SH-SY5Y (cell line): ENCODE measurements around the gene DUOX2.

Experiments
- GATA2 ChIP-seq: IDR thresholded peaks from 2 replicates; pipeline ENCODE4 v1.6.1; 2011; ENCODE audit warnings: mild to moderate bottlenecking, low read depth, low read length
- GATA3 ChIP-seq: IDR thresholded peaks from 2 replicates; pipeline ENCODE4 v1.6.1; 2011; ENCODE audit warnings: low read depth, mild to moderate bottlenecking, low read length, moderate library complexity

The DUOX2 gene

GRCh38 chr15:45146405-45146804 is 32.4 kb upstream of the DUOX2 start:
- TF ChIP-seq GATA2, result no peak
- no peak for TF ChIP-seq GATA3

GRCh38 chr15:45144775-45145174 is 30.8 kb upstream of the DUOX2 start:
- TF ChIP-seq GATA3, result no peak
- no peak for TF ChIP-seq GATA2

- TF ChIP-seq GATA2 (no peak), GATA3 (no peak)
These were observed 30.0 kb upstream of the DUOX2 start for GRCh38 chr15:45143946-45144345.

GRCh38 chr15:45143056-45143455 is 29.1 kb upstream of the DUOX2 start:
- TF ChIP-seq GATA3, result no peak
- no peak for TF ChIP-seq GATA2

GRCh38 chr15:45141386-45141785 is 27.4 kb upstream of the DUOX2 start:
- no peak for TF ChIP-seq GATA3
- no peak for TF ChIP-seq GATA2

- TF ChIP-seq GATA3 (no peak), GATA2 (no peak)
These were observed 26.7 kb upstream of the DUOX2 start for GRCh38 chr15:45140557-45141250.

GRCh38 chr15:45139770-45140169 is 25.8 kb upstream of the DUOX2 start:
- TF ChIP-seq GATA2 (no peak), GATA3 (no peak)

- no peak for TF ChIP-seq GATA3
- TF ChIP-seq GATA2, result no peak
These were observed 25.1 kb upstream of the DUOX2 start for GRCh38 chr15:45138814-45139765.

GRCh38 chr15:45137703-45138102 is 23.7 kb upstream of the DUOX2 start:
- TF ChIP-seq GATA3, result no peak
- TF ChIP-seq GATA2, result peak; percentile 70

- TF ChIP-seq GATA2, result no peak
- TF ChIP-seq GATA3, result no peak
These were observed 22.4 kb upstream of the DUOX2 start for GRCh38 chr15:45136378-45136764.

GRCh38 chr15:45134682-45135604 is 21.0 kb upstream of the DUOX2 start:
- TF ChIP-seq GATA2 (no peak), GATA3 (no peak)

- TF ChIP-seq GATA2 (no peak), GATA3 (no peak)
These were observed 20.1 kb upstream of the DUOX2 start for GRCh38 chr15:45134046-45134445.

- TF ChIP-seq GATA3 (no peak), GATA2 (no peak)
These were observed 19.6 kb upstream of the DUOX2 start for GRCh38 chr15:45133561-45133920.
